Endothelial cell of umbilical vein (primary cell): Measurements from ENCODE around the gene AKAP8. TPM values are rescaled to one million over a fixed set of nuclear protein-coding genes. Genes with fewer than 3 reads are reported as not detected.
A peak's percentile ranks its signal among the peaks of the same experiment; 100 is the strongest.

Experiments used
- BruUV-seq: library from RNA; stranded (reverse); fragments of 400-500 nt; replicated peaks from 2 replicates; lab custom pipeline; 2021; lab: Mats Ljungman, UMichigan
- CTCF ChIA-PET: fragments of 300-600, 350-600 bp; sonication (Branson Sonifier 250); formaldehyde crosslinking; loops from one replicate; lab custom pipeline; 2021; ENCODE audit warnings: antibody characterized with exemption, inconsistent platforms; lab: Charles Lee
- POLR2A ChIA-PET: fragments of 300-600, 350-600 bp; sonication (Branson Sonifier 250); formaldehyde crosslinking; loops from one replicate; lab custom pipeline; 2021; ENCODE audit warnings: antibody characterized with exemption, inconsistent platforms; lab: Charles Lee
- DNase-seq: peaks from one replicate; pipeline ENCODE4 v3.0.0-alpha.2; 2011; ENCODE audit warnings: low read depth, low spot score
- FAIRE-seq: peaks from 2 replicates; lab custom pipeline; 2011; peaks lifted over from hg19 to GRCh38; lab: Jason Lieb, UNC
- H2AFZ ChIP-seq: 2 replicates; pipeline ENCODE4 v1.6.0; 2012; ENCODE audit warnings: low read depth, low read length, control low read depth, inconsistent platforms
- H3K27ac ChIP-seq: 2 replicates; pipeline ENCODE4 v1.5.1; 2011; ENCODE audit warnings: low read depth, mild to moderate bottlenecking, control low read depth, low read length, moderate library complexity; ENCODE audit not compliant: insufficient read depth
- H3K27me3 ChIP-seq, 2 experiments: 2 replicates each; pipeline versions ENCODE4 v1.6.0 to v1.6.1; 2011; ENCODE audit warnings: low read length in 2 of 2, mixed read lengths in 1 of 2; ENCODE audit not compliant: control insufficient read depth in 2 of 2, insufficient read depth in 2 of 2
- H3K36me3 ChIP-seq, 2 experiments: 2 replicates in 1 of 2; 3 replicates in 1 of 2; pipeline ENCODE4 v1.5.1; 2011; ENCODE audit warnings: low read length in 2 of 2, mild to moderate bottlenecking in 1 of 2, moderate library complexity in 1 of 2; ENCODE audit not compliant: control insufficient read depth in 2 of 2, insufficient read depth in 2 of 2; ENCODE audit errors: extremely low read depth in 1 of 2
- H3K4me1 ChIP-seq: 3 replicates; pipeline ENCODE4 v1.5.1; 2011; ENCODE audit warnings: mild to moderate bottlenecking, low read length; ENCODE audit not compliant: control insufficient read depth, insufficient read depth; ENCODE audit errors: extremely low read depth
- H3K4me2 ChIP-seq: 2 replicates; pipeline ENCODE4 v1.6.1; 2011; ENCODE audit warnings: low read length, control low read depth, mixed read lengths; ENCODE audit not compliant: insufficient read depth
- H3K4me3 ChIP-seq, 3 experiments: fragments of 200-600 bp in 1 of 3; sonication (generic), shearing (Covaris generic) in 1 of 3; replicated peaks in 1 of 3; 2 replicates each; pipeline ENCODE4 v1.5.1; 2011 to 2016; ENCODE audit warnings: control low read depth in 3 of 3, low read length in 3 of 3, mild to moderate bottlenecking in 2 of 3, inconsistent platforms in 1 of 3, low read depth in 1 of 3, moderate library complexity in 1 of 3; ENCODE audit not compliant: insufficient read depth in 1 of 3
- H3K79me2 ChIP-seq: 2 replicates; pipeline ENCODE4 v1.6.0; 2012; ENCODE audit warnings: low read length, inconsistent platforms; ENCODE audit not compliant: control insufficient read depth, insufficient read depth
- H3K9ac ChIP-seq: replicated peaks from 2 replicates; pipeline ENCODE3; 2011; ENCODE audit warnings: low read length, control low read depth; ENCODE audit not compliant: insufficient read depth; ENCODE audit errors: extremely low read depth
- H3K9me1 ChIP-seq: replicated peaks from 3 replicates; pipeline ENCODE4 v1.6.0; 2011; ENCODE audit warnings: mild to moderate bottlenecking, low read length; ENCODE audit not compliant: control insufficient read depth, insufficient read depth; ENCODE audit errors: extremely low read depth
- H3K9me3 ChIP-seq: replicated peaks from 2 replicates; pipeline ENCODE4 v1.5.1; 2012; ENCODE audit warnings: low read length, inconsistent platforms; ENCODE audit not compliant: control insufficient read depth, insufficient read depth
- H4K20me1 ChIP-seq: replicated peaks from 2 replicates; pipeline ENCODE3; 2011; ENCODE audit warnings: mild to moderate bottlenecking, low read length; ENCODE audit not compliant: control insufficient read depth, insufficient read depth; ENCODE audit errors: extremely low read depth
- EZH2 ChIP-seq: IDR thresholded peaks from 2 replicates; pipeline ENCODE4 v1.6.1; 2012; ENCODE audit warnings: borderline replicate concordance, low read depth, mild to moderate bottlenecking, moderate library complexity, low read length, inconsistent platforms; ENCODE audit not compliant: severe bottlenecking
- JUN ChIP-seq: IDR thresholded peaks from 2 replicates; pipeline ENCODE4 v1.6.1; 2011; ENCODE audit warnings: borderline replicate concordance, low read depth; ENCODE audit not compliant: insufficient read length, insufficient read depth
- MAX ChIP-seq: IDR thresholded peaks from 2 replicates; pipeline ENCODE4 v1.6.1; 2011; ENCODE audit not compliant: insufficient read depth, insufficient read length
- MYC ChIP-seq: IDR thresholded peaks from one replicate; pipeline ENCODE4 v1.6.1; 2011; ENCODE audit warnings: mild to moderate bottlenecking, low read depth, low read length
- POLR2AphosphoS5 ChIP-seq: IDR thresholded peaks from 2 replicates; pipeline ENCODE4 v1.6.1; 2012; ENCODE audit warnings: low read depth, mild to moderate bottlenecking, control low read depth, low read length, moderate library complexity; ENCODE audit not compliant: insufficient read depth
- dilution Hi-C: fragments of 300-500 bp; cut with MboI; formaldehyde crosslinking; loops from one replicate; pipeline ENCODE4 v1.15.0; 2019; ENCODE audit warnings: low sequenced_read_pairs; ENCODE audit not compliant: extremely low pct_ligation_motif_present
- intact Hi-C: fragments of 100-400 bp; cut with micrococcal nuclease; formaldehyde crosslinking; loops from one replicate; pipeline ENCODE4 v1.10.0; 2022
- polyA plus RNA-seq, 4 experiments: library from polyadenylated mRNA; depleted of rRNA in 3 of 4; stranded (reverse) in 3 of 4; unstranded in 1 of 4; fragments of >200 nt; gene quantifications; 2 replicates each; pipeline versions ENCODE4 v1.2.1 to v1.2.3, GENCODE V29; 2011 to 2012; ENCODE audit warnings: missing spikeins in 1 of 4
- total RNA-seq: library from RNA; stranded (reverse); gene quantifications from 2 replicates; pipeline ENCODE4 v1.2.3, GENCODE V29; 2021

Gene AKAP8
- total and polyA plus RNA-seq, 2 donors (not counting 3 experiments of a cell fraction or from before 2014, with no cell fraction given), result 16.4 to 44.1 TPM

GRCh38 chr19:15419413-15420025 is 39.9 kb upstream of the AKAP8 start:
- dilution Hi-C loops, result no loop called here
- H3K9me1 ChIP-seq, result no peaks in the 10 kb centered on the region
- H3K36me3 ChIP-seq, result peaks cover 5 to 19% of the 10 kb centered on the region in 2 experiments
- H3K4me2 ChIP-seq, result peak overlapping the region; percentile 85
- peak overlapping the region; percentile 18 for H3K9ac ChIP-seq
- peak overlapping the region; percentile 15 for H2AFZ ChIP-seq
- no peak overlapping the region for H3K27ac ChIP-seq
- TF ChIP-seq MAX (no peak), POLR2AphosphoS5 (no peak), EZH2 (no peak), MYC (no peak), JUN (no peak)
- peak overlapping the region in 2 of 3 experiments; percentile 6 to 43 for H3K4me3 ChIP-seq
- ChIA-PET POLR2A (interaction anchor here (0.5 to 2.5 kb wide), 11 partner anchors 10 to 252 kb away, joined by 3 to 13 read pairs (median 4); partner anchors contain the start of gene AKAP8), CTCF (interaction anchor here (0.6 to 4.9 kb wide), 28 partner anchors 9 to 692 kb away, joined by 3 to 124 read pairs (median 4); partner anchors contain the start of genes AKAP8 and RAB8A)
- no TSS peak for BruUV-seq
- no peaks in the 10 kb centered on the region for H3K9me3 ChIP-seq
- FAIRE-seq, result peak; percentile 43
- no peak for DNase-seq
- H4K20me1 ChIP-seq, result no peaks in the 10 kb centered on the region
- intact Hi-C loops, result loop anchor here (1.0 to 5.0 kb wide), 9 partner anchors 13 to 312 kb away; partner anchors contain the start of genes AKAP8 and SYDE1
- peaks cover 14% of the 10 kb centered on the region for H3K4me1 ChIP-seq
- no peaks in the 10 kb centered on the region for H3K27me3 ChIP-seq
- peaks cover 40% of the 10 kb centered on the region for H3K79me2 ChIP-seq
